ENCODE results near the gene CFAP20DC. TPM values are rescaled to one million over a fixed set of nuclear protein-coding genes. Genes with fewer than 3 reads are reported as not detected.

The CFAP20DC gene
- total RNA-seq, 1 donor from 2014 or later = 0.08 TPM

DNA sequence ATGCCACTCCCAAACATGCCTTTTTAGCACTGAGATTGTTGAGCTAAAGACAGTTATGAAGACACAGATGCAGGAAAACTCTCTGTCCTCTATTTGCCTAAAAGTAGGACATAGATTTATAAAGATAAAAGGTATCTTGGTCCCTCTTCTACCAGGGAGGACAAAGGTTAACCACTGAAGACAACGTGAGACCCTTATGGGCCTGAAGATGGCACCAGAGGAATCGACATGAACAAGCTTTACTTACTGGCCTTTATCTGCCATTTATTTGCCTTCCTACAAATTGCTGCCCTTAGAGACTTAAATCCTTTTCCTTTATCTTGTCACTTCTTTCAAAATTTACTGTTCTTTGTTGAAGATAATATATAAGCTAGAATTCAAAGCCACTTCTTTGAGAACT lies 273.6 kb downstream of the CFAP20DC start:
- no peak for DNase-seq (ENCODE audit: low spot score)
- intact Hi-C loops (cut with DNase I) = no loop called here

- intact Hi-C loops (cut with DNase I) = no loop called here
- DNase-seq (ENCODE audit: low spot score) = no peak
Measured at GRCh38 chr3:58772462-58772861, 277.4 kb downstream of the CFAP20DC start.

- intact Hi-C loops (cut with DNase I) = no loop called here
- DNase-seq (ENCODE audit: low spot score) = no peak
Measured at GRCh38 chr3:58769065-58769464, 280.8 kb downstream of the CFAP20DC start.

DNA sequence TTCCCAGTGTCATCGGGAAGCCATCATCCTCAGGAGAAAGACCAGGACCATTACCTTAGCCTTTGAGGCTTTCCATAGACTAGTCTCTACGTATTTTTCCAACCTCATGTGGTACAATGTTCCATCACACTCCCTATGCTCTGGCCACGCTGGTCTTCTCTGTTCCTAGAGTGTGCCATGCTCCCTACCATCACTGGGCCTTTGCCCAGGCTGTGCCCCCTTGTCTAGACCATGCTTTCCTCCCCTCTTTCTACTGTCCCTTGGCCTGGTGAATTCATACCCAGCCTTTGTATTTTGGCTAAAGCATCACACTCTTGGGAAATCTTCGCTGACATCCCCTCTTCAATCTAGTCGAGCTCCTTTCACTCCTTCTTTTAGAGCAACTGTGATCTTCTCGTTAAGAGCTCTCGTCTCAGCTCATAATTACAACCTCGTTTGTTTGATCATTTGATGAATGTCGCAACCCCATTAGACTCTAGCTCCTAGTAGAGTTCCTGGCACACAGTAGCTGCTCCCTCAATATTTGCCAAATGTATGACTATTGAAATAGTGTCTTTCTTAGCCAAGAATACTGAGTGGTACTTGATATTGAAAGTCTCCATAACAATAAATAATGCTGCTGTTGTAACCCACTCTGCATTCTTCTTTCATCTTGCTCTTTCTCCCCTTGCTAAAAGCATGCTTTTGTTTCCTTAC lies 283.1 kb downstream of the CFAP20DC start:
- intact Hi-C loops (cut with DNase I) = no loop called here

DNA sequence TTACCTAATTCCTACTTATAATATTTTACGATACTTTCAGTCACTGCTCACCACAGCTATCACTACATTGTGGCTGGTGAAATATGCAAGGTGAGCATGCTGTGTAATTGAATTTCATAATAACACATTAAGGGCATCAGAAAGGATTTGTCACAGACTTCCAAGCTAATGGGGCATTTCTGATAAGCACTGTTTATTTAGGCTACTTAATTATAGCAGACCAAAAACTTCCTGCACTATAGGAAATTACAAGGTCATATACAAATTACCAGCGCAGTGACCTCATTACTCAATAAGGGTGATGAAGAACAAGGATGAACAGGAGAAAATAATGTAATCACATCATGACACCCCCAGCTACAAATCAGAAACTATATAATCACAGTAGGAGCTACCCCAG lies 294.7 kb downstream of the CFAP20DC start:
- DNase-seq (ENCODE audit: low spot score) = no peak
- intact Hi-C loops (cut with DNase I) = no loop called here

More for the DNA sequence above, 283.1 kb downstream of the CFAP20DC start:
- no peak for DNase-seq (ENCODE audit: low spot score)

DNA sequence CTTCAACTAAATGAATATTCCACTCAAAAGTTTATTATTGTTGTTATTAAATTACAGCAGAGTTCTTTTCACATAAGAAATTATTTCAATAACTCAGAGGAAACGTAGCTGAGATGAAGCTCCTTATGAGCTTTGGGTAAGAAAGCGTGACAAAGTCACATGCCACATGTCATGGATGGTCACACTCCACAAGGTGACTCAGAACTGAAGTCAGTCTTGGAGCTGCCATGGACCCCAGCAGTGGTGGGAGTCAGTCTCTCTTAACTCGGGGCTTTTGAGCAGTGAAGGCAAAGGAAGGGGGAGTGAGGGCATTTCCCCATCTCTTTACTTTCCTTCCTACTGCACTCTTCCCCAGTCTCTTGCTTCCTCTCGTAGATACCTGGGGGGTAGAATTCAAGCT lies 295.8 kb downstream of the CFAP20DC start:
- DNase-seq (ENCODE audit: low spot score) = no peak
- intact Hi-C loops (cut with DNase I) = no loop called here

DNA sequence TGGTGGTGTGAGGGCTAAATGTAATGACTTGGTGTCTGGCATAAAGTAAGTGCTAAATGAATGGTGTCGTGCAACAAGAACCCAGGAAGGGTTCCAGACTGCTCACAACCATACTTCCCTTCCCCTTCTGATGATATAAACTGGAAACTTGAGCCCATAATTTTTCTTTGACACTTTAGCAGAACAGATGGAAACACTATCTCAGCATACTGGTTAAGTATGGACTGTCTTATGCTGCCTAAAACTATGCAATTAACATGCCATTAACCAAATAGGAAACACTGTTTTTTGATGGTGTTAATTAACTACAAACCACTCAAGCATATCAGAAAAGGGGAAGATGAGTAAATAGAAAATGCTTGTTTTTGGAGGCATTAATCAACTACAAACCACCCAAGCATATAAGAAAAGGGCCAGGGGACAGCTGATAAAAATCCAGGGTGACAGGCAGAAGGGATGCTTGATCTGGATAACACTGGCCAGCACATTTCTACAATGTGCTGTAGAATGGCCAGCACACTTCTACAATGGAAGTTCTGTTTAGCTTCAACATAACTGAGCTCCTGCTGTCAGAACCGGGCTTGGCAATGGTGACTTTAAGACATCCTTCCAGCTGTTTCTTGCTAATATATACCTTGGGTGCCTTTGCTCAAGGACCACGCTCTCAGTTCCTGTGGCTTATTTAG lies 297.8 kb downstream of the CFAP20DC start:
- DNase-seq (ENCODE audit: low spot score) = no peak
- intact Hi-C loops (cut with DNase I) = no loop called here

DNA sequence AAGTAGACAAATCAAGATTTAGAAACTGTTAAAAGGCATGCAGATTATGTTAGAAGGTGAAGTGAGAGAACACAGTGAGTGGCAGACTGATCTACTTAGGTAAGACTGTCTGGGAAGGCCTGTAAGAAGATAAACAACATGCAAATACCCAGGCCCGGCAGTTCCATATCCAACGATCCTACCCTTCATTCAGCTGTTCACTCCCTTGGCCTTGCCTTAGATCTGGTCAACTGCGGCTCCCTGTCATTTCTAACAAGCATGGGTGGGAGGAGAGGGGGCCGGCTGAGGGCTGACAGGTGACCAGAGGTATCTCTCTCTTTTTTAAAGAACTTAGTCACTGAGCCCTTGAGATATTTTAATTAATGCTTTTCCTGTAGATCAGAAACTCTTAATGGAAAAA lies 298.6 kb downstream of the CFAP20DC start:
- intact Hi-C loops (cut with DNase I) = no loop called here
- DNase-seq (ENCODE audit: low spot score) = no peak

GRCh38 chr3:58749948-58750347 lies 299.9 kb downstream of the CFAP20DC start:
- no peak for DNase-seq (ENCODE audit: low spot score)
- intact Hi-C loops (cut with DNase I) = no loop called here

DNA sequence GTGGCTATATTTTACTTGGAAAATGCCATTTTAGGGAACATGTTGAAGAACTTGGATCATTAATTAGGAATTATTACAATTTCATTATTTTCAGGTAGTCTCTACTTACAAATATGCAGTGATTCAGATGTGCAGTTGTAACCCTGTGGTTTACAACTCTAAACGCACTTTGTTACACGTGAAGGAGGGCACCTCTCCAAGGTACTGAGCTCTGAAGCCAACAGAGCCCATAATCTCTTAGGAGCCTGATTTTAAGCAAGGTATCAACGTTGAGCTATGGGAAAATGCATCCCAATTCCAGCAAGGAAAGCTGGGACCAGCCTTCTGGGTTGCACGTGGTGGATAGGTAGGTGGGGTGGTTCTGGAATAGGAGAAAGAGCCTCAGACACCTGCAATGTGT lies 301.8 kb downstream of the CFAP20DC start:
- intact Hi-C loops (cut with DNase I) = no loop called here
- DNase-seq (ENCODE audit: low spot score) = no peak

- DNase-seq (ENCODE audit: low spot score) = no peak
- intact Hi-C loops (cut with DNase I) = no loop called here
Measured at GRCh38 chr3:58746758-58747157, 303.1 kb downstream of the CFAP20DC start.

- DNase-seq (ENCODE audit: low spot score) = no peak
- intact Hi-C loops (cut with DNase I) = no loop called here
Measured at GRCh38 chr3:58743296-58743695, 306.5 kb downstream of the CFAP20DC start.

- DNase-seq (ENCODE audit: low spot score) = no peak
- intact Hi-C loops (cut with DNase I) = no loop called here
Measured at GRCh38 chr3:58742239-58742638, 307.6 kb downstream of the CFAP20DC start.

- DNase-seq (ENCODE audit: low spot score) = no peak
- intact Hi-C loops (cut with DNase I) = no loop called here
Measured at GRCh38 chr3:58737644-58738043, 312.2 kb downstream of the CFAP20DC start.

DNA sequence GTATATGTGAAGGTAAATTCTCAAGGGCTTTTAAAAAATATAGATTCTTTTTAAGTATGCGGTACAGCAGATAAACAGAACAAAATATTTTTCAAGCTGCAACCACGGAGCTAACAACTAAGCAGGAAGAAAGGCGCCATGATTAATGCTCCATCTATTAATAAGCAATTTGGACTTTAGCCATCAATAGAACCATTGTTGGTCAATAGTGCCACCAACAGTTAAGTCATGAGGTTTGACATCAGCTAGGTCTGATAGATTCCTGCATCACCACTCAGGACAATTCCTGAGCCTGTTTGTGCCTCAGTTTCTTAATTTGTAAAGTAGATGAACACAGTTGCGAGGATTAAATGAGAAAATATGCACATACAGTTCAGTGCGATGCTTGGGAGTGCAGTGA lies 318.2 kb downstream of the CFAP20DC start:
- intact Hi-C loops (cut with DNase I) = no loop called here
- DNase-seq (ENCODE audit: low spot score) = no peak

- intact Hi-C loops (cut with DNase I) = no loop called here
Measured at GRCh38 chr3:58728723-58729122, 321.1 kb downstream of the CFAP20DC start.

GRCh38 chr3:58725326-58725853 lies 324.4 kb downstream of the CFAP20DC start:
- intact Hi-C loops (cut with DNase I) = no loop called here
- DNase-seq (ENCODE audit: low spot score) = no peak

More at GRCh38 chr3:58728723-58729122, 321.1 kb downstream of the CFAP20DC start:
- DNase-seq (ENCODE audit: low spot score) = no peak

GRCh38 chr3:58724336-58724735 lies 325.5 kb downstream of the CFAP20DC start:
- DNase-seq (ENCODE audit: low spot score) = no peak
- intact Hi-C loops (cut with DNase I) = no loop called here

- intact Hi-C loops (cut with DNase I) = no loop called here
- DNase-seq (ENCODE audit: low spot score) = no peak
Measured at GRCh38 chr3:58723173-58723572, 326.7 kb downstream of the CFAP20DC start.

GRCh38 chr3:58722561-58722960 lies 327.3 kb downstream of the CFAP20DC start:
- no peak for DNase-seq (ENCODE audit: low spot score)
- intact Hi-C loops (cut with DNase I) = no loop called here

DNA sequence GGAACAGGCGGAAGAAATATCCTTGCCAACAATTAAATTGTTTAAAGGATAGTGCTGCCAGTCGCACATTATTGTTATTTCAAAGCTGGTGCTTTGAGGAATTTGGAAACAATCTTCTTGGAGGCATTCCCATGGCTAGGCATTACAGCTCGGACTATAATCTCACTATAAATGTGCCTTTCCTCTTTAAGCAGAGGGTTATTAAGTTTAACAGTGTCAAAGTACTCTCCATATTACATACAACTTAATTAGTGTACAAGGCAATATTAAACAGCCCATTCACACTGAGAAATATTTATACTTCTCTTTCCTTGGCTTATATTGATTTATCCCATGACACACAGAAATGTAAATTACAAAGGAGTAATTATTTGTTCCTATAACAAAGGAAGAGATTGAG lies 329.3 kb downstream of the CFAP20DC start:
- DNase-seq (ENCODE audit: low spot score) = no peak
- intact Hi-C loops (cut with DNase I) = no loop called here
